Tibial nerve (tissue), 4 donors: ENCODE measurements around the gene TMEM235.

Source experiments
- EP300 ChIP-seq, 2 donors: sonication (generic); formaldehyde crosslinking; IDR thresholded peaks; one replicate each; pipeline ENCODE4 v1.6.1; 2017; ENCODE audit warnings: antibody characterized with exemption in 2 of 2, mild to moderate bottlenecking in 1 of 2
- POLR2A ChIP-seq, 2 donors: fragments of 450-650 bp; IDR thresholded peaks; one replicate each; pipeline ENCODE4 v1.6.1; 2017; ENCODE audit warnings: antibody characterized with exemption in 2 of 2, mild to moderate bottlenecking in 2 of 2, moderate library complexity in 2 of 2
- TF ChIP-seq, protein P1 (sequence below), 5 experiments: fragments of 200-600 bp in 3 of 5; fragments of 450-650 bp in 2 of 5; sonication (generic) in 3 of 5; IDR thresholded peaks; one replicate each; pipeline ENCODE4 v1.5.1; 2016 to 2019; ENCODE audit warnings: antibody characterized with exemption in 5 of 5, mild to moderate bottlenecking in 3 of 5, moderate library complexity in 2 of 5

DNA sequence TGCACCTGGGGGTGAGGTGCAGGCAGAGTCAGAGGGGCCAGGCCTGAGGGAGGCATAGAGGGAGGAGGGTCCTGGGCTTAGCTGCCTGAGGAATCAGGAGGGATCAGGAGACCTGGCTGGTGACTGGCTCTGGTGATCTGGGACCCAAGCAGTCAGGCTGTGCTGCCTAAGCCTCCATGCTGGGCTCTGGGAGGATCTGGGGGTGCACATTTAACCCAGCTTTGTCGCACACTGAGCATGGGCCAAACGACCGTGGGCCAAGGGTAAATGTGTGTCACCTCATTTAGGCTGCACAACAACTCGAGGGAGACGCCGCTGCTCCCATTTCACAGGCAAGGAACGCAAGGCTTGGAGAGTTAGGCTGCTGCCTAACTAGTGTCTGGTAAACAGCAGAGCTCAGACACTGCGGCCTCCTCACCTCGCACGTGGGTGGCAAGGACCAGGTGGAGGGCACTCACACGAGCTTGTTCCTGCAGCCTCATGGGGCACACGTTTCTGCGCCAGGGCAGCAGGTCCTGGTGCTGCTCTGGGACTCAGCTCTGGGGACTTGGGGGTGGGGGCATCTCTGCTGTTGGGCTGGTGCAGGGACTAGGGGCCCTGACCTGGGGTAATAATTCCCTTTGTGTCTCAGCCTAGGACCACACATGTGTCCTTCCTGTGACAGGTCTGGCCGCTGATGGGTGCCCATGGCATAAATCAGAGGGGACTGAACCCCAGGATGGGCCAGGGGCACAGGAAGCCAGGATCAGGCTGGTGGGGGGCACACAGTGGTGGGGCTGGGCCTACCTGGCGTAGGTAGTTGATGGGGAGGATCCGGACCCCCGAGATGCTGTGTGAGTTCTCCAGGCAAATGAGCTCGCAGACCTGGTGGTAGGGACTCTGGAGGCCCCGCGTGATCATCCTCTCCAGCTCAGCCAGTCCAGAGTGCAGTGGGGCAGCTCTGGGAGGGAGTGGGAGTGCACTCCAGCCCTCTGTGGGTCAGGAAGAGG lies 18.7 kb downstream of the TMEM235 start:
- TF ChIP-seq, protein P1, sequence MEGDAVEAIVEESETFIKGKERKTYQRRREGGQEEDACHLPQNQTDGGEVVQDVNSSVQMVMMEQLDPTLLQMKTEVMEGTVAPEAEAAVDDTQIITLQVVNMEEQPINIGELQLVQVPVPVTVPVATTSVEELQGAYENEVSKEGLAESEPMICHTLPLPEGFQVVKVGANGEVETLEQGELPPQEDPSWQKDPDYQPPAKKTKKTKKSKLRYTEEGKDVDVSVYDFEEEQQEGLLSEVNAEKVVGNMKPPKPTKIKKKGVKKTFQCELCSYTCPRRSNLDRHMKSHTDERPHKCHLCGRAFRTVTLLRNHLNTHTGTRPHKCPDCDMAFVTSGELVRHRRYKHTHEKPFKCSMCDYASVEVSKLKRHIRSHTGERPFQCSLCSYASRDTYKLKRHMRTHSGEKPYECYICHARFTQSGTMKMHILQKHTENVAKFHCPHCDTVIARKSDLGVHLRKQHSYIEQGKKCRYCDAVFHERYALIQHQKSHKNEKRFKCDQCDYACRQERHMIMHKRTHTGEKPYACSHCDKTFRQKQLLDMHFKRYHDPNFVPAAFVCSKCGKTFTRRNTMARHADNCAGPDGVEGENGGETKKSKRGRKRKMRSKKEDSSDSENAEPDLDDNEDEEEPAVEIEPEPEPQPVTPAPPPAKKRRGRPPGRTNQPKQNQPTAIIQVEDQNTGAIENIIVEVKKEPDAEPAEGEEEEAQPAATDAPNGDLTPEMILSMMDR (IDR thresholded peaks at IDR 0.05) = no peak
- TF ChIP-seq EP300 (IDR thresholded peaks at IDR 0.05) (no peak), POLR2A (IDR thresholded peaks at IDR 0.05) (no peak)
